Caco-2 (cell line): Measurements from ENCODE around the gene ABCC4. TPM values are rescaled to one million over a fixed set of nuclear protein-coding genes. Genes with fewer than 3 reads are reported as not detected.

Source experiments
- BruUV-seq: library from RNA; stranded (reverse); fragments of 400-500 nt; replicated peaks from 2 replicates; lab custom pipeline; 2021; lab: Mats Ljungman, UMichigan
- CTCF ChIA-PET: fragments of 300-600 bp; sonication (Branson Sonifier 250); formaldehyde crosslinking; loops from one replicate; lab custom pipeline; 2022; ENCODE audit warnings: antibody characterized with exemption; lab: Charles Lee
- POLR2A ChIA-PET: fragments of 300-600 bp; sonication (Branson Sonifier 250); formaldehyde crosslinking; loops from one replicate; lab custom pipeline; 2022; ENCODE audit warnings: antibody characterized with exemption; lab: Charles Lee
- DNase-seq, 2 experiments: peaks; one replicate each; pipeline versions ENCODE4 v3.0.0 to v3.0.0-alpha.2; 2020 to 2022
- H3K27me3 ChIP-seq: replicated peaks from 2 replicates; pipeline ENCODE4 v1.6.0; 2011; ENCODE audit warnings: low read length; ENCODE audit not compliant: control insufficient read depth, insufficient read depth
- H3K36me3 ChIP-seq: 2 replicates; pipeline ENCODE4 v1.5.1; 2011; ENCODE audit warnings: low read length; ENCODE audit not compliant: control insufficient read depth, insufficient read depth
- H3K4me1 ChIP-seq: fragments of 250-450 bp; sonication (Bioruptor Pico); 2 replicates; pipeline ENCODE4 v1.5.1; 2020; ENCODE audit warnings: mild to moderate bottlenecking
- H3K4me3 ChIP-seq: 2 replicates; pipeline ENCODE4 v1.5.1; 2011; ENCODE audit warnings: low read depth, mild to moderate bottlenecking, control low read depth, low read length
- H3K9me3 ChIP-seq: fragments of 250-450 bp; sonication (Bioruptor Pico); 2 replicates; pipeline ENCODE4 v1.5.1; 2020; ENCODE audit warnings: mild to moderate bottlenecking, moderate library complexity
- H3K27ac Mint-ChIP-seq: one replicate; pipeline ENCODE4 v1.8.0; 2022; ENCODE audit warnings: mixed read lengths; ENCODE audit not compliant: unreplicated experiment
- H3K27me3 Mint-ChIP-seq: one replicate; pipeline ENCODE4 v1.8.0; 2022; ENCODE audit warnings: mixed read lengths; ENCODE audit not compliant: insufficient read depth, unreplicated experiment
- H3K36me3 Mint-ChIP-seq: one replicate; pipeline ENCODE4 v1.8.0; 2022; ENCODE audit warnings: mild to moderate bottlenecking, mixed read lengths; ENCODE audit not compliant: insufficient read depth, unreplicated experiment
- H3K4me1 Mint-ChIP-seq: one replicate; pipeline ENCODE4 v1.8.0; 2022; ENCODE audit warnings: low read depth, mixed read lengths; ENCODE audit not compliant: unreplicated experiment
- H3K4me3 Mint-ChIP-seq: one replicate; pipeline ENCODE4 v1.8.0; 2022; ENCODE audit warnings: mild to moderate bottlenecking, moderate library complexity, mixed read lengths; ENCODE audit not compliant: unreplicated experiment
- H3K9me3 Mint-ChIP-seq: one replicate; pipeline ENCODE4 v1.8.0; 2022; ENCODE audit warnings: mixed read lengths; ENCODE audit not compliant: unreplicated experiment
- CTCF ChIP-seq, 2 experiments: fragments of 200-600 bp in 1 of 2; IDR thresholded peaks; 1 replicate in 1 of 2; 2 replicates in 1 of 2; pipeline versions ENCODE4 v1.5.1 to v1.8.0; 2011 to 2022; ENCODE audit warnings: antibody characterized with exemption in 1 of 2, control low read depth in 1 of 2, inconsistent platforms in 1 of 2, low read depth in 1 of 2, low read length in 1 of 2, mild to moderate bottlenecking in 1 of 2, moderate library complexity in 1 of 2; ENCODE audit not compliant: insufficient read depth in 1 of 2, severe bottlenecking in 1 of 2, unreplicated experiment in 1 of 2
- intact Hi-C: fragments of 100-400 bp; cut with micrococcal nuclease; formaldehyde crosslinking; loops from one replicate; pipeline ENCODE4 v1.10.0; 2022; ENCODE audit not compliant: unreplicated experiment
- total RNA-seq: library from RNA; stranded (reverse); gene quantifications from 2 replicates; pipeline ENCODE4 v1.2.3, GENCODE V29; 2022

The ABCC4 gene
- total RNA-seq, 1 experiment from 2014 or later, result 51.9 TPM

- Histone ChIP-seq H3K4me1 (0 out of 2 replicates have a peak, but pooled peaks cover 4% of the 10 kb centered on the region), H3K27me3 (no peaks in the 10 kb centered on the region), H3K36me3 (no peaks in the 10 kb centered on the region; the same call in 1 of the 2 replicates), H3K9me3 (no peaks in the 10 kb centered on the region), H3K4me3 (no peak overlapping the region)
- no peak for TF ChIP-seq CTCF (IDR thresholded peaks at IDR 0.05; ENCODE audit: insufficient read depth in 1 of 2, low read depth in 1 of 2, low read length in 1 of 2, severe bottlenecking in 1 of 2, unreplicated experiment in 1 of 2)
- Mint-ChIP-seq H3K4me1 (no peaks in the 10 kb centered on the region), H3K36me3 (no peaks in the 10 kb centered on the region), H3K27me3 (no peaks in the 10 kb centered on the region), H3K4me3 (no peak overlapping the region), H3K27ac (no peak overlapping the region), H3K9me3 (peaks cover 8% of the 10 kb centered on the region)
- POLR2A ChIA-PET, result no interaction called here
- intact Hi-C loops, result no loop called here
- DNase-seq, result no peak
- CTCF ChIA-PET, result interaction anchor here (0.6 kb wide), 2 partner anchors 152 to 167 kb away, joined by 3 to 5 read pairs; no protein-coding TSS in a partner anchor
- BruUV-seq, result no TSS peak
Observed at GRCh38 chr13:95155504-95155903, 145.7 kb downstream of the ABCC4 start.

GRCh38 chr13:95155093-95155492 lies 146.2 kb downstream of the ABCC4 start:
- ChIA-PET POLR2A (no interaction called here), CTCF (no interaction called here)
- DNase-seq, result no peak
- no peaks in the 10 kb centered on the region for H3K27me3 Mint-ChIP-seq
- intact Hi-C loops, result no loop called here
- 0 out of 2 replicates have a peak, but pooled peaks cover 4% of the 10 kb centered on the region for H3K4me1 ChIP-seq
- no TSS peak for BruUV-seq
- no peaks in the 10 kb centered on the region for H3K9me3 ChIP-seq
- peaks cover 8% of the 10 kb centered on the region for H3K9me3 Mint-ChIP-seq
- H3K4me1 Mint-ChIP-seq, result no peaks in the 10 kb centered on the region
- no peak overlapping the region for H3K4me3 ChIP-seq
- no peak overlapping the region for H3K27ac Mint-ChIP-seq
- no peaks in the 10 kb centered on the region for H3K27me3 ChIP-seq
- no peak overlapping the region for H3K4me3 Mint-ChIP-seq
- H3K36me3 Mint-ChIP-seq, result no peaks in the 10 kb centered on the region
- H3K36me3 ChIP-seq, result no peaks in the 10 kb centered on the region; the same call in 1 of the 2 replicates
- TF ChIP-seq CTCF (IDR thresholded peaks at IDR 0.05; ENCODE audit: insufficient read depth in 1 of 2, low read depth in 1 of 2, low read length in 1 of 2, severe bottlenecking in 1 of 2, unreplicated experiment in 1 of 2), result no peak

- Mint-ChIP-seq H3K4me3 (no peak overlapping the region), H3K4me1 (no peaks in the 10 kb centered on the region), H3K36me3 (no peaks in the 10 kb centered on the region), H3K27ac (no peak overlapping the region), H3K9me3 (peaks cover 8% of the 10 kb centered on the region), H3K27me3 (no peaks in the 10 kb centered on the region)
- DNase-seq, result no peak
- Histone ChIP-seq H3K36me3 (no peaks in the 10 kb centered on the region; the same call in 1 of the 2 replicates), H3K9me3 (no peaks in the 10 kb centered on the region), H3K27me3 (no peaks in the 10 kb centered on the region), H3K4me1 (0 out of 2 replicates have a peak, but pooled peaks cover 4% of the 10 kb centered on the region), H3K4me3 (no peak overlapping the region)
- intact Hi-C loops, result loop anchor here (5.0 kb wide), 1 partner anchor 152 kb away; no protein-coding TSS in a partner anchor
- BruUV-seq, result no TSS peak
- no peak for TF ChIP-seq CTCF (IDR thresholded peaks at IDR 0.05; ENCODE audit: insufficient read depth in 1 of 2, low read depth in 1 of 2, low read length in 1 of 2, severe bottlenecking in 1 of 2, unreplicated experiment in 1 of 2)
- CTCF ChIA-PET, result interaction anchor here (0.6 kb wide), 1 partner anchor 209 kb away, joined by 3 read pairs; no protein-coding TSS in a partner anchor
- POLR2A ChIA-PET, result no interaction called here
Observed at GRCh38 chr13:95154413-95154886, 146.8 kb downstream of the ABCC4 start.
